IMR-90 (cell line): ENCODE results near the gene BRWD1. TPM values are rescaled to one million over a fixed set of nuclear protein-coding genes. Genes with fewer than 3 reads are reported as not detected.

Experiments used
- ATAC-seq: fragments of 200-7000 bp; cut with Tn5 transposase; 2 replicates; pipeline ENCODE4 v1.9.1; 2020; ENCODE audit warnings: low read depth, mild to moderate bottlenecking, moderate library complexity
- BruUV-seq: library from RNA; stranded (reverse); fragments of 400-500 nt; replicated peaks from 2 replicates; lab custom pipeline; 2021; lab: Mats Ljungman, UMichigan
- CTCF ChIA-PET: fragments of 300-600 bp; formaldehyde crosslinking; extraction: SDS; loops from one replicate; lab custom pipeline; 2021; ENCODE audit warnings: antibody characterized with exemption; lab: Yijun Ruan, JAX
- POLR2A ChIA-PET: fragments of 300-600 bp; sonication (Branson Sonifier 250); formaldehyde crosslinking; loops from one replicate; lab custom pipeline; 2022; ENCODE audit warnings: antibody characterized with exemption; ENCODE audit not compliant: unreplicated experiment; lab: Charles Lee
- DNase-seq: peaks from one replicate; pipeline ENCODE4 v3.0.0; 2013
- H2AFZ ChIP-seq: replicated peaks from 2 replicates; pipeline ENCODE3; 2013; ENCODE audit warnings: low read length, mild to moderate bottlenecking; ENCODE audit not compliant: poor library complexity
- H2AK5ac ChIP-seq: 2 replicates; pipeline ENCODE4 v1.6.1; 2013; ENCODE audit warnings: low read depth, low read length, inconsistent platforms
- H2AK9ac ChIP-seq: replicated peaks from 2 replicates; pipeline ENCODE3; 2013; ENCODE audit warnings: mild to moderate bottlenecking, low read depth, low read length, moderate library complexity; ENCODE audit not compliant: poor library complexity
- H2BK120ac ChIP-seq: 2 replicates; pipeline ENCODE4 v1.6.1; 2013; ENCODE audit warnings: low read depth, low read length, inconsistent platforms
- H2BK15ac ChIP-seq: 3 replicates; pipeline ENCODE4 v1.6.1; 2013; ENCODE audit warnings: low read depth, low read length, inconsistent platforms
- H2BK20ac ChIP-seq: 2 replicates; pipeline ENCODE4 v1.6.1; 2013; ENCODE audit warnings: low read depth, mild to moderate bottlenecking, inconsistent platforms, low read length, moderate library complexity
- H2BK5ac ChIP-seq: 2 replicates; pipeline ENCODE4 v1.6.1; 2013; ENCODE audit warnings: mild to moderate bottlenecking, low read depth, low read length, inconsistent platforms; ENCODE audit not compliant: poor library complexity, severe bottlenecking
- H3K14ac ChIP-seq: replicated peaks from 2 replicates; pipeline ENCODE4 v1.6.1; 2013; ENCODE audit warnings: low read depth, low read length, inconsistent platforms
- H3K18ac ChIP-seq: 2 replicates; pipeline ENCODE4 v1.6.1; 2013; ENCODE audit warnings: low read depth, low read length, control low read depth
- H3K23ac ChIP-seq: 2 replicates; pipeline ENCODE4 v1.6.1; 2013; ENCODE audit warnings: low read depth, low read length, inconsistent platforms
- H3K27ac ChIP-seq: 2 replicates; pipeline ENCODE4 v1.5.1; 2013; ENCODE audit warnings: mild to moderate bottlenecking, control low read depth, low read length; ENCODE audit not compliant: insufficient read depth
- H3K27me3 ChIP-seq: 2 replicates; pipeline ENCODE4 v1.6.1; 2013; ENCODE audit warnings: low read length; ENCODE audit not compliant: control insufficient read depth, insufficient read depth
- H3K36me3 ChIP-seq: 2 replicates; pipeline ENCODE4 v1.6.1; 2013; ENCODE audit warnings: low read length, mixed read lengths; ENCODE audit not compliant: control insufficient read depth, insufficient read depth
- H3K4ac ChIP-seq: 2 replicates; pipeline ENCODE4 v1.6.1; 2013; ENCODE audit warnings: low read depth, low read length, inconsistent platforms
- H3K4me1 ChIP-seq: 2 replicates; pipeline ENCODE4 v1.6.1; 2013; ENCODE audit warnings: low read length, mixed read lengths; ENCODE audit not compliant: control insufficient read depth, insufficient read depth
- H3K4me2 ChIP-seq: 2 replicates; pipeline ENCODE4 v1.6.1; 2013; ENCODE audit warnings: low read depth, mild to moderate bottlenecking, control low read depth, low read length, moderate library complexity
- H3K4me3 ChIP-seq: 2 replicates; pipeline ENCODE4 v1.5.1; 2013; ENCODE audit warnings: low read depth, mild to moderate bottlenecking, control low read depth, low read length, moderate library complexity; ENCODE audit not compliant: insufficient read depth
- H3K56ac ChIP-seq: 2 replicates; pipeline ENCODE4 v1.6.1; 2013; ENCODE audit warnings: low read length, inconsistent platforms; ENCODE audit not compliant: insufficient read depth; ENCODE audit errors: extremely low read depth
- H3K79me1 ChIP-seq, 2 experiments: 2 replicates each; pipeline ENCODE4 v1.6.1; 2013; ENCODE audit warnings: low read length in 2 of 2, inconsistent platforms in 1 of 2, low read depth in 1 of 2
- H3K9ac ChIP-seq: 2 replicates; pipeline ENCODE4 v1.6.1; 2013; ENCODE audit warnings: low read depth, low read length, control low read depth
- H3K9me1 ChIP-seq: 2 replicates; pipeline ENCODE4 v1.6.1; 2013; ENCODE audit warnings: low read length, inconsistent platforms; ENCODE audit not compliant: insufficient read depth
- H3K9me3 ChIP-seq: 2 replicates; pipeline ENCODE4 v1.6.1; 2013; ENCODE audit warnings: low read length; ENCODE audit not compliant: control insufficient read depth, insufficient read depth
- H4K20me1 ChIP-seq: 2 replicates; pipeline ENCODE4 v1.6.1; 2013; ENCODE audit warnings: low read length, inconsistent platforms; ENCODE audit not compliant: insufficient read depth
- H4K5ac ChIP-seq: 2 replicates; pipeline ENCODE4 v1.6.1; 2013; ENCODE audit warnings: mild to moderate bottlenecking, low read depth, low read length, control low read depth
- H4K8ac ChIP-seq, 2 experiments: 2 replicates each; pipeline ENCODE4 v1.6.1; 2013; ENCODE audit warnings: low read depth in 2 of 2, low read length in 2 of 2, control low read depth in 1 of 2, inconsistent platforms in 1 of 2
- H4K91ac ChIP-seq: 2 replicates; pipeline ENCODE4 v1.6.1; 2013; ENCODE audit warnings: low read depth, low read length, inconsistent platforms; ENCODE audit not compliant: insufficient read depth
- BHLHE40 ChIP-seq: fragments of 150-350 bp; IDR thresholded peaks from 2 replicates; pipeline ENCODE4 v1.6.1; 2016; ENCODE audit warnings: mild to moderate bottlenecking, low read depth, low read length
- CEBPB ChIP-seq: IDR thresholded peaks from 2 replicates; pipeline ENCODE4 v1.6.1; 2012; ENCODE audit warnings: low read depth, low read length, improper control_type of control experiment
- MAFK ChIP-seq: IDR thresholded peaks from 2 replicates; pipeline ENCODE4 v1.6.1; 2012; ENCODE audit warnings: low read depth, low read length, improper control_type of control experiment
- NFE2L2 ChIP-seq: fragments of 150-350 bp; IDR thresholded peaks from 2 replicates; pipeline ENCODE4 v1.6.1; 2016; ENCODE audit warnings: low read depth, mild to moderate bottlenecking, low read length
- SMC3 ChIP-seq: fragments of 150-350 bp; IDR thresholded peaks from 2 replicates; pipeline ENCODE4 v1.6.1; 2016; ENCODE audit warnings: low read depth, mild to moderate bottlenecking, antibody characterized with exemption, low read length, moderate library complexity
- WGBS, 2 experiments: methylation state at CpG; one replicate each; pipeline versions ENCODE4 v1.1.5 to v1.1.7; 2013; ENCODE audit warnings: missing lambda C conversion rate in 2 of 2; ENCODE audit not compliant: insufficient read length in 1 of 2; ENCODE audit errors: extremely low coverage in 2 of 2; 5-methylcytosine and 5-hydroxymethylcytosine counted together
- dilution Hi-C: fragments of 300-500 bp; cut with HindIII; formaldehyde crosslinking; loops from one replicate; pipeline ENCODE4 v1.14.3; 2018; ENCODE audit warnings: low sequenced_read_pairs; ENCODE audit not compliant: unreplicated experiment
- in situ Hi-C: fragments of 300-500 bp; cut with MboI; formaldehyde crosslinking; loops from 3 replicates; pipeline ENCODE4 v1.14.3; 2019; ENCODE audit warnings: low sequenced_read_pairs, inconsistent platforms, mixed read lengths
- intact Hi-C: fragments of 100-400 bp; cut with micrococcal nuclease; formaldehyde crosslinking; loops from 2 replicates; pipeline ENCODE4 v1.10.0; 2022
- polyA plus RNA-seq, 3 experiments: library from polyadenylated mRNA; depleted of rRNA; stranded (reverse); fragments of >200 nt; gene quantifications; 2 replicates each; pipeline ENCODE4 v1.2.3, GENCODE V29; 2012; ENCODE audit warnings: low replicate concordance in 1 of 3
- total RNA-seq: library from RNA; depleted of rRNA; stranded (reverse); fragments of >200 nt; gene quantifications from 2 replicates; pipeline ENCODE4 v1.2.3, GENCODE V29; 2012
- TF ChIP-seq, protein P1 (sequence below): conservative IDR thresholded peaks from 2 replicates; pipeline ENCODE4 v1.5.1; 2012; ENCODE audit warnings: mild to moderate bottlenecking, low read depth, low read length, improper control_type of control experiment

BRWD1 gene
- total and polyA plus RNA-seq, 2 of the 4 experiments (the other 2 are of a cell fraction) = 6.7 to 28.7 TPM

DNA sequence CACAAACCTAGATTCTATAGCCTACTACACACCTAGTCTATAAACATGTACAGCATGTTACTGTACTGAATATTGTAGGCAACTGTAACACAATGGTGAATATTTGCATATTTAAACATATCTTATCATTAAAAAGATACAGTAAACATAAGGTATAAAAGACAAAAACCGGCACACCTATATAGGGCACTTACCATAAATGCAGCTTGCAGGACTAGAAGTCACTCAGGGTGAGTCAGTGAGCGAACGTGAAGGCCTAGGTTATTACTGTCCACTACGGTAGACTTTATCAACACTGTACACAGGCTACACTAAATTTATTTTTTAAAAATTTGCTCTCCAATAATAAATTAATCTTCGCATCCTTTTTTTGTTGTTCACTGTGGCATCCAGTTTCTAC is 143.5 kb downstream of the BRWD1 start:
- Histone ChIP-seq H3K14ac (no peak overlapping the region), H3K27ac (no peak overlapping the region), H3K9ac (no peak overlapping the region), H3K4ac (no peak overlapping the region), H3K27me3 (peaks cover 2% of the 10 kb centered on the region), H2BK120ac (no peak overlapping the region), H3K36me3 (peaks cover 21% of the 10 kb centered on the region), H3K4me3 (no peak overlapping the region), H2BK20ac (no peak overlapping the region), H4K5ac (no peak overlapping the region), H2AFZ (no peak overlapping the region), H3K4me2 (no peak overlapping the region), H3K79me1 (0 out of 4 replicates have a peak, but pooled peaks cover 0 to 7% of the 10 kb centered on the region in 2 experiments), H2AK5ac (no peak overlapping the region), H4K8ac (no peak overlapping the region), H4K91ac (no peak overlapping the region), H2BK5ac (no peak overlapping the region), H3K4me1 (no peaks in the 10 kb centered on the region), H2BK15ac (no peak overlapping the region), H3K23ac (no peak overlapping the region), H3K9me3 (peaks cover 3% of the 10 kb centered on the region), H2AK9ac (no peak overlapping the region), H3K9me1 (peaks cover 9% of the 10 kb centered on the region; the same call in 1 of the 2 replicates), H3K56ac (no peak overlapping the region), H3K18ac (no peak overlapping the region), H4K20me1 (no peaks in the 10 kb centered on the region)
- no peak for DNase-seq
- POLR2A ChIA-PET = no interaction called here
- intact Hi-C loops = no loop called here
- in situ Hi-C loops = loop anchor here (10.0 to 25.0 kb wide), 2 partner anchors 665 to 783 kb away; no protein-coding TSS in a partner anchor
- no peak for ATAC-seq
- TF ChIP-seq NFE2L2 (no peak), MAFK (no peak), CEBPB (no peak), SMC3 (no peak), BHLHE40 (no peak)
- TF ChIP-seq, protein P1, sequence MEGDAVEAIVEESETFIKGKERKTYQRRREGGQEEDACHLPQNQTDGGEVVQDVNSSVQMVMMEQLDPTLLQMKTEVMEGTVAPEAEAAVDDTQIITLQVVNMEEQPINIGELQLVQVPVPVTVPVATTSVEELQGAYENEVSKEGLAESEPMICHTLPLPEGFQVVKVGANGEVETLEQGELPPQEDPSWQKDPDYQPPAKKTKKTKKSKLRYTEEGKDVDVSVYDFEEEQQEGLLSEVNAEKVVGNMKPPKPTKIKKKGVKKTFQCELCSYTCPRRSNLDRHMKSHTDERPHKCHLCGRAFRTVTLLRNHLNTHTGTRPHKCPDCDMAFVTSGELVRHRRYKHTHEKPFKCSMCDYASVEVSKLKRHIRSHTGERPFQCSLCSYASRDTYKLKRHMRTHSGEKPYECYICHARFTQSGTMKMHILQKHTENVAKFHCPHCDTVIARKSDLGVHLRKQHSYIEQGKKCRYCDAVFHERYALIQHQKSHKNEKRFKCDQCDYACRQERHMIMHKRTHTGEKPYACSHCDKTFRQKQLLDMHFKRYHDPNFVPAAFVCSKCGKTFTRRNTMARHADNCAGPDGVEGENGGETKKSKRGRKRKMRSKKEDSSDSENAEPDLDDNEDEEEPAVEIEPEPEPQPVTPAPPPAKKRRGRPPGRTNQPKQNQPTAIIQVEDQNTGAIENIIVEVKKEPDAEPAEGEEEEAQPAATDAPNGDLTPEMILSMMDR = no peak
- WGBS, 2 experiments = no CpG with 5 or more reads among the region's 5 CpGs
- CTCF ChIA-PET = no interaction called here
- dilution Hi-C loops = no loop called here
- no TSS peak for BruUV-seq
